GM19324 (cell line): Measurements from ENCODE around the gene FAM24B.
A peak's percentile ranks its signal among the peaks of the same experiment; 100 is the strongest.
"Not testable (repeated sequence)": the region's sequence is repeated elsewhere in the genome, so short reads cannot be mapped to it uniquely, and the experiment has no call there.

Experiments
- ATAC-seq: cut with Tn5 transposase; IDR thresholded peaks from one replicate; pipeline ENCODE4 v1.9.1; 2021; ENCODE audit warnings: mild to moderate bottlenecking, moderate library complexity; ENCODE audit not compliant: unreplicated experiment, low FRiP score

The FAM24B gene, protein sequence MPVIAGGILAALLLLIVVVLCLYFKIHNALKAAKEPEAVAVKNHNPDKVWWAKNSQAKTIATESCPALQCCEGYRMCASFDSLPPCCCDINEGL

GRCh38 chr10:122879339-122880273 is at the start of gene FAM24B:
FAM24B (minus strand) TSS chr10:122879581; CDS start chr10:122850515, 29,066 bp downstream.
- peak; percentile 76 for ATAC-seq

DNA sequence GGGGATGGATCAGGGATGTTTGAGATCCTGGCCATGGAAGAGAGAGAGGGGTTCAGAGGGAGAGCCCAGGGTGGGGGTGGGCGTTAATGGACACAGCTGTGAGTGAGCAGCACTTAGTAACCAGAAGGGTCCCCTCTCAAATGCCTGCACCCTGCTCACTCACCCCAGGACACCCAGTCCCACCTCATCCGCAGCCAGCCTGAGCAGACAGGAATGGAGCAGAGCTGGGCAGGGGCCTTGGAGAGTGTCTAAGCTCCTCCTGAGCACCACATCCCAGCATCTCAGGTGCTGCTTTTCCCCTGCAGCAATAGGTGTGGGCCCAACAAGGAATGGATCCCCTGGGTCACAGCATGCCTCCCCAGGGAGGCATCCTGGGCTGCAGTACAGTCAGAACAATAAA is 36.3 kb upstream of the FAM24B start:
- ATAC-seq, result no peak

- no peak for ATAC-seq
Measured at GRCh38 chr10:122911889-122912484, 32.6 kb upstream of the FAM24B start.

DNA sequence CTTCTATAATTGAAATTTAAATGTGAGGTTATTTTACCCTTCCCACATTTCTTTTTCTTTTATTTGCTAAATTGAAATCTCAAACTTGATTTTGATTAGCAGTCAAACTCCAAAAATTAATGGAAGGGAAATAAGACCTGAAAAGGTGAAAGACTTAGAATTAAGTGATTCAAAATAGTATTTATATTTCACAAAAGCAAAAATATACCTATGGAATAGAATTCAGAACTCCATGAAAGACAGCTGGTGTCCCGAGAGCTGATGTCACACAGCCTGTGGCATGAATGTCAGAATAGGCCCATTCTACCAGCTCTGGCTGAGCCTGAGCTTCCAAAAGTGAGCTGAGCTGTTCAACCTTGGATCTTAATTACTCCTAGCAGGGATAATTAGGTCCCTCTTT is 30.9 kb upstream of the FAM24B start, which contains the start of gene FAM24A:
FAM24A (plus strand) TSS at position 301 of the 400 bp plus-strand sequence. CDS start 1,025 bp downstream, outside the sequence.
- ATAC-seq, result no peak

DNA sequence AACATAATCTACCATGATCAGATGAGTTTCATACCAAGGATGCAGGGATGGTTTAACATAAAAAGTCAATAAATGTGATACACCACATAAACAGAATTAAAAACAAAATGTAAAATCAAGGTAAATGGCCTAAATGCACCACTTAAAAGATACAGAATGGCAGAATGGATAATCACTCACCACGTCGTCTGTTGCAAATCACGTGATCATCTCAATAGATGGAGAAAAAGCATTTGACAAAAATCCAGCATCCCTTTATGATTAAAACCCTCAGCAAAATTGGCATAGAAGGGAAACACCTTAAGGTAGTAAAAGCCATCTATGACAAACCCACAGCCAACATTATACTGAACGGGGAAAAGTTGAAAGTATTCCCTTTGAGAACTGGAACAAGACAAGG is 24.5 kb upstream of the FAM24B start:
- ATAC-seq, result not testable (repeated sequence)

GRCh38 chr10:122894261-122894944 is 15.0 kb upstream of the FAM24B start:
- ATAC-seq, result no peak

GRCh38 chr10:122884166-122884565 is 4.8 kb upstream of the FAM24B start:
- no peak for ATAC-seq

GRCh38 chr10:122882766-122883165 is 3.4 kb upstream of the FAM24B start:
- ATAC-seq, result no peak

DNA sequence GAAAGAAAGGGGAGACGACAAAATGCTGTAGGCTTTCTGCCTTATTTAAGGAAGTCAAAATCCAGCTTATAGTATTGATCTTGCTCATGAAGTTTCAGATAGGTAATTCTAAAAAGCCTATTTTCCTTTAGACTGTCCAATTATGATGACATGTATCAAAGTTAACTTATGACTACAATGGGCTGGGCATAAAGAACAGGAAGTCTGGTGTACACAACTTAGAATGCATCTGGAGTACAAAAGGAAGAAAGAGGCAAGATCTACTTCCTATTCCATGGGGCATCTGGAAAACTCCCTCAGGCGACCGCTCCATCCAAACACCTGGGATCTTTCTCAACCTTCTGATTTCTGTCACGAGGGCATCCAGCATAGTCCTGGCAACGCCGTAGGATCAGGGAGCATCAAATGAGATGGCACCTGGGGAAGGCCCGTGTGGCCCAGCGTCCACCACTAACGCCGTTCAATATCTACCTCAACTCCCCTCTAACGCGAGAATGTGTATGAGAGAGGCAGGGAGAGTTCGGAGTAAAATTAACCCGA is 512 bp downstream of the FAM24B start:
- ATAC-seq, result peak; percentile 26

DNA sequence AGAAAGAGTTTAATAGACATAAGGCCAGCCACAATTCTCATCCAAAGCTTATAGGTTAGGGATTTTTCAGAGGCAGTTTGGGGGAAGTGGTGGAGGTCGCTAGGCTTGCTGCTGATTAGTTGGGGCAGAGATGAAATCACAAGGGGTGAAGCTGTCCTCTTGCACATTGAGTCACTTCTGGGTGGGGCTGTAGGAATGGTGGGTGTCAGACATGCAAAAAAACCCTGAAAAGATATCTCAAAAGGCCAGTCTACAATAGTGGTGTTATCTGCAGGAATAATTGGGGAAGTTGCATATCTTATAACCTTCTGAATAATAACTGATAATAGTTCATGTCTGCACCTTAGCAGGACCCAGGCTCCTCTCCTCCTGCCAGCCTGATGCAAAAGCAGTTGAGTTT is 2.1 kb downstream of the FAM24B start:
- ATAC-seq, result no peak

- ATAC-seq, result no peak
Measured at GRCh38 chr10:122876467-122876855, 2.9 kb downstream of the FAM24B start.

- ATAC-seq, result no peak
Measured at GRCh38 chr10:122875843-122876466, 3.4 kb downstream of the FAM24B start.

GRCh38 chr10:122871947-122872346 is 7.4 kb downstream of the FAM24B start:
- ATAC-seq, result not testable (repeated sequence)

DNA sequence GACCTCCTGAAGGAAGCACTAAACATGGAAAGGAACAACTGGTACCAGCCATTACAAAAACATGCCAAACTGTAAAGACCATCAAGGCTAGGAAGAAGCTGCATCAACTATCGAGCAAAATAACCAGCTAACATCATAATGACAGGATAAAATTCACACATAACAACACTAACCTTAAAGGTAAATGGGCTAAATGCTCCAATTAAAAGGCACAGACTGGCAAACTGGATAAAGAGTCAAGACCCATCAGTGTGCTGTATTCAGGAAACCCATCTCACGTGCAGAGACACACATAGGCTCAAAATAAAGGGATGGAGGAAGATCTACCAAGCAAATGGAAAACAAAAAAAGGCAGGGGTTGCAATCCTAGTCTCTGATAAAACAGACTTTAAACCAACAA is 10.6 kb downstream of the FAM24B start:
- ATAC-seq, result not testable (repeated sequence)

DNA sequence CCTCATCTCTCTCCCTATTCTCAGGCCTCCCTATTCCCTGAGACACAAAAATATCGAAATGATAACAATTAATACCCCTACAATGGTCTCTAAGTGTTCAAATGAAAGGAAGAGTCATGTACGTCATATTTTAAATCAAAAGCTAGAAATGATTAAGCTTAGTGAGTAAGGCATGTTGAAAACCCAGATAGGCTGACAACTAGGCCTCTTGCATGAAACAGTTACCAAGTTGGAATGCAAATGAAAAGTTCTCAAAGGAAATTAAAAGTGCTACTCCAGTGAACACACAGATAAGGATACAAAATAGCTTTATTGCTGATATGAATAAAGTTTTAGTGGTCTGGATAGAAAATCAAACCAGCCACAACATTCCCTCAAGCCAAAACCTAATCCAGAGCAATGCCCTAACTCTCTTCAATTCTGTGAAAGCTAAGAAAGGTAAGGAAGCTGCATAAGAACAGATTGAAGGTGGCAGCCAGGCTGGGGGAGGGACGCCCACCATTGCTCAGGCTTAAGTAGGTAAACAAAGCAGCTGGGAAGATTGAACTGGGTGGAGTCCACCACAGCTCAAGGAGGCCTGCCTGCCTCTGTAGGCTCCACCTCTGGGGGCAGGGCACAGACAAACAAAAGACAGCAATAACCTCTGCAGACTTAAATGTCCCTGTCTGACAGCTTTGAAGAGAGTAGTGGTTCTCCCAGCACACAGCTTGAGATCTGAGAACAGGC is 12.5 kb downstream of the FAM24B start:
- not testable (repeated sequence) for ATAC-seq

GRCh38 chr10:122864901-122865300 is 14.5 kb downstream of the FAM24B start:
- ATAC-seq, result no peak

GRCh38 chr10:122864194-122864592 is 15.2 kb downstream of the FAM24B start:
- no peak for ATAC-seq

DNA sequence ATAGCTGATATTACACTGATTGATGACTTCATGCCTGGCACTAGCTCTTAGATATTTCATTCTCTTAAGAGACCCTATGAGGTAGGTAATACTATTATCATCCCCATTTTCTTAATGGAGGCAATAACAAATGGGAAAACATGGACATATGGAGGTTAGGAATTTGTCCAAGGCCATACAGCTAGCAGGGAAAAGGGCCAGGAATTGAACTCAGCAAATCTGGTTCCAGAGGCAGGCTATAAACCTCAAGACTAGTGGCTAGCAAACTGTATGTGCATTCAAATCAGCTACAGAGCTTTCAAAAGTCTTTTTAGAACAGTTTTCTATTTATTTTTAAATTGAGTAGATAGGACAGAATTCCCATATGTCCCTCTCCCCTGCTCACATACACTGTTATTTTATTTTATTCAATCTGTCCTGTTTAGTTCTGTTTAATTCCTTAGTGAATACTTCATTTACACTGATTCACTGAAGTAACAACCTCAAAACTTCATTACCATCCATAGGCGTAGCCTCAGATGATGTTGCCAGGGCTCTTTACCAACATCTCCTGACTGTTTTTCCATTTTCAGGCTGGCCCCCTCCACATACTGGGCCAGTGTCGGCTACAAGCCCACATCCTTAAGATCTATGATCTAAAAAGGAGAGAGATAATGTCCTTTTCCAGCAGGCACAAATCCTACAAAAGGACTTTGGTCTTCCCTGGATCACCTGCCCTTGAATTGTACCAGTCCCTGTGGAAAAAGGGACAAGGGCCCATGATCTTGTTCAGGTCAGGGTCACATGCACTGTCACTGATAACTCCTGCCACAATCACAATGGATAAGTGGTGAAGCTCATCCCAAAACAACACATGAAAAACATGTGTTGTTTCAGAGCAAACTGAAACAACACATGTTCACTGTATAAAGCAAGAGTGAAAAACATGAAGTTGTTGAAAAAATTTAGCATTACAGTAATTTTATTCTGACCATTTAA is 15.9 kb downstream of the FAM24B start:
- no peak for ATAC-seq
